Activated CD4-positive, alpha-beta T cell treated with anti-CD3 and anti-CD28 coated beads, Interleukin-2, amount 10 ng/mL, durations not matched to agents 7 days and 5 days (primary cell): ENCODE results near the gene TXNDC11. TPM values are rescaled to one million over a fixed set of nuclear protein-coding genes. Genes with fewer than 3 reads are reported as not detected.
"Not testable (repeated sequence)": the region's sequence is repeated elsewhere in the genome, so short reads cannot be mapped to it uniquely, and the experiment has no call there.

ENCODE experiments used
- CTCF ChIA-PET: fragments of 350-600 bp; sonication (Branson Sonifier 250); formaldehyde crosslinking; loops from one replicate; lab custom pipeline; 2021; ENCODE audit warnings: antibody characterized with exemption; lab: Charles Lee
- POLR2A ChIA-PET: fragments of 350-600 bp; sonication (Branson Sonifier 250); formaldehyde crosslinking; loops from one replicate; lab custom pipeline; 2021; ENCODE audit warnings: antibody characterized with exemption; lab: Charles Lee
- DNase-seq: peaks from one replicate; pipeline ENCODE4 v3.0.0-alpha.2; 2020
- H3K27ac Mint-ChIP-seq: one replicate; pipeline ENCODE4 v1.8.0; 2021; ENCODE audit warnings: mild to moderate bottlenecking, moderate library complexity, mixed read lengths
- H3K27me3 Mint-ChIP-seq: one replicate; pipeline ENCODE4 v1.8.0; 2021; ENCODE audit warnings: mixed read lengths
- H3K36me3 Mint-ChIP-seq: one replicate; pipeline ENCODE4 v1.8.0; 2021; ENCODE audit warnings: low read depth, mixed read lengths
- H3K4me1 Mint-ChIP-seq: one replicate; pipeline ENCODE4 v1.8.0; 2021; ENCODE audit warnings: mixed read lengths
- H3K4me3 Mint-ChIP-seq: one replicate; pipeline ENCODE4 v1.8.0; 2021; ENCODE audit warnings: mild to moderate bottlenecking, moderate library complexity, mixed read lengths
- H3K9me3 Mint-ChIP-seq: one replicate; pipeline ENCODE4 v1.8.0; 2021; ENCODE audit warnings: mixed read lengths
- total RNA-seq, 2 experiments: library from RNA; stranded (reverse); gene quantifications; one replicate each; pipeline ENCODE4 v1.2.3, GENCODE V29; 2021

TXNDC11 gene, protein sequence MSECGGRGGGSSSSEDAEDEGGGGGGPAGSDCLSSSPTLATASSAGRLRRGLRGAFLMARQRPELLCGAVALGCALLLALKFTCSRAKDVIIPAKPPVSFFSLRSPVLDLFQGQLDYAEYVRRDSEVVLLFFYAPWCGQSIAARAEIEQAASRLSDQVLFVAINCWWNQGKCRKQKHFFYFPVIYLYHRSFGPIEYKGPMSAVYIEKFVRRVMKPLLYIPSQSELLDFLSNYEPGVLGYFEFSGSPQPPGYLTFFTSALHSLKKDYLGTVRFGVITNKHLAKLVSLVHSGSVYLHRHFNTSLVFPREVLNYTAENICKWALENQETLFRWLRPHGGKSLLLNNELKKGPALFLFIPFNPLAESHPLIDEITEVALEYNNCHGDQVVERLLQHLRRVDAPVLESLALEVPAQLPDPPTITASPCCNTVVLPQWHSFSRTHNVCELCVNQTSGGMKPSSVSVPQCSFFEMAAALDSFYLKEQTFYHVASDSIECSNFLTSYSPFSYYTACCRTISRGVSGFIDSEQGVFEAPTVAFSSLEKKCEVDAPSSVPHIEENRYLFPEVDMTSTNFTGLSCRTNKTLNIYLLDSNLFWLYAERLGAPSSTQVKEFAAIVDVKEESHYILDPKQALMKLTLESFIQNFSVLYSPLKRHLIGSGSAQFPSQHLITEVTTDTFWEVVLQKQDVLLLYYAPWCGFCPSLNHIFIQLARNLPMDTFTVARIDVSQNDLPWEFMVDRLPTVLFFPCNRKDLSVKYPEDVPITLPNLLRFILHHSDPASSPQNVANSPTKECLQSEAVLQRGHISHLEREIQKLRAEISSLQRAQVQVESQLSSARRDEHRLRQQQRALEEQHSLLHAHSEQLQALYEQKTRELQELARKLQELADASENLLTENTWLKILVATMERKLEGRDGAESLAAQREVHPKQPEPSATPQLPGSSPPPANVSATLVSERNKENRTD
- 10 to 100 TPM; 38.5 to 42.7 TPM for total RNA-seq

DNA sequence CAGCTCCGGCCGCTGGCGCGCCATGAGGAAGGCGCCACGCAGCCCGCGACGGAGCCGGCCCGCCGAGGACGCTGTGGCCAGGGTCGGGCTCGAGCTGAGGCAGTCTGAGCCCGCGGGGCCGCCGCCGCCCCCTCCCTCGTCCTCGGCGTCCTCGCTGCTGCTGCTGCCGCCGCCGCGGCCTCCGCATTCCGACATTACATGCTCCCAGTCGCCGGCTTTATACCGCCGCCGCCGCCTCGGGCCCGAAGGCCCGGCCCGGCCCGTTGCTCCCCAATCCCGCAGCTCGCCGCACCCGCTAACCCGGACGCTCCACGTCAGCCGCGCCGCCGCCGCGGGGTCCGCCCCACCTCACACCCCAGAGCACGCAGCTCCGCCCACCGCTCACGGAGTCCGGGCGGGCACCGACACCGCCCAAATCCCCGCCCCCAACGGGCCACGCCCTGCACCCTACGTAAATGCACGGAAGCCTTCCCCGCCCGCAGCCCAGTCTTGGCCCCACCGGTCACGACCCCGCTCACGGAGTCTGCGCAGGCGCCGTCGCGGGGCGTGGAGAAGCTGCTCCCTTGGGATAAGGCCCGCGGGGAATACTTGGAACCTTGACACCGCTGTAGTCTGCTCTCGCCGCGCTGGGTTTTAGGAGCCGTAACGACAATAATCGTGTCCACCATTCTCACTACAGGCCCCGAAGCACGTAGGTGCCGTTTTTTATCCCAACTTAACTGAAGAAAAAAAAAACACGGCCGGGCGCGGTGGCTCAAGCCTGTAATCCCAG lies at the start of gene TXNDC11:
Gene TXNDC11 (minus strand): TSS at position 322 of the 772 bp plus-strand sequence. CDS start 127 bp downstream, at position 195.
- Mint-ChIP-seq H3K36me3 (peaks cover 23% of the 10 kb centered on the region), H3K4me1 (peaks cover 51% of the 10 kb centered on the region), H3K4me3 (peak within 1 kb of the TSS; percentile 95), H3K27me3 (no peaks in the 10 kb centered on the region), H3K9me3 (no peaks in the 10 kb centered on the region), H3K27ac (peak within 1 kb of the TSS; percentile 97)
- POLR2A ChIA-PET = interaction anchor here (0.8 to 1.3 kb wide), 2 partner anchors 28 to 54 kb away, joined by 3 to 6 read pairs; partner anchors contain the start of gene ZC3H7A
- peak; percentile 99 for DNase-seq
- CTCF ChIA-PET = interaction anchor here (0.6 to 1.6 kb wide), 9 partner anchors 11 to 789 kb away, joined by 3 to 10 read pairs (median 5); partner anchors contain the start of gene ZC3H7A

DNA sequence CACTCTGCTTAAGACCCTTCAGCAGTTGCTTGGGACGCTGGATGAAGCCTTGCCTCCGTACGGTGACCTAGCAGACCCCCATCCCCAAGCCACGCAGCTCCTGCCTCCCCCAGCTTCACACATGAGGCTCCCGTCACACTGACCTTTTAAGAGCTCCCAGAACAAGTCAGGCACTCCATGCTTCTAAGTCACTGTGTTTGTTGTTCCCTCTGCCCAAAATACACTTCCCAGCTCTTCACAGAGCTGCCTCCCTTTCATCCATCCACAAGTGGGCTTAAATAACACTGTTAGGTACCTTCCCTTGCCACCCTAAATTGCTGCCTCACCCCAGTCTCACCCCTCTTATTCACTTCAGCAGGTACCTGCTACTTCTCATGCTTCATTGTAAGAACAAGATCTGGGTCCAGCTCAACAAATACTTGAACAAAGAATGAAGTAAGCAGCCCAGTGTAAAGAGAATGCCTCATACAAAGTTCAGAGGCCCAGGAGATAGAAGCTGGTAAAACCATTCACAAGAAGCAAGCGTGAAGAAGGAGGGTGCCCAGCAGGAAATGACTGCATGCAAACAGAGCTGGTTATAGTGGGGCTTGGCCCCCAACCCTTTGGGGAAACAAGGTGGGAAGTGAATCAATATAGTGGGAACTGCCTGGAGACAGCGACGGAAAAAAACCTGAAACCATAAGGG lies 48.6 kb upstream of the TXNDC11 start:
- peak overlapping the region; percentile 31 for H3K27ac Mint-ChIP-seq
- peaks cover 33% of the 10 kb centered on the region for H3K36me3 Mint-ChIP-seq
- no peaks in the 10 kb centered on the region for H3K9me3 Mint-ChIP-seq
- ChIA-PET CTCF (interaction anchor here (0.6 to 2.3 kb wide), 2 partner anchors 10 to 57 kb away, joined by 3 to 14 read pairs; no protein-coding TSS in a partner anchor), POLR2A (no interaction called here)
- DNase-seq = no peak
- no peaks in the 10 kb centered on the region for H3K27me3 Mint-ChIP-seq
- H3K4me3 Mint-ChIP-seq = no peak overlapping the region
- H3K4me1 Mint-ChIP-seq = peaks cover 80% of the 10 kb centered on the region

DNA sequence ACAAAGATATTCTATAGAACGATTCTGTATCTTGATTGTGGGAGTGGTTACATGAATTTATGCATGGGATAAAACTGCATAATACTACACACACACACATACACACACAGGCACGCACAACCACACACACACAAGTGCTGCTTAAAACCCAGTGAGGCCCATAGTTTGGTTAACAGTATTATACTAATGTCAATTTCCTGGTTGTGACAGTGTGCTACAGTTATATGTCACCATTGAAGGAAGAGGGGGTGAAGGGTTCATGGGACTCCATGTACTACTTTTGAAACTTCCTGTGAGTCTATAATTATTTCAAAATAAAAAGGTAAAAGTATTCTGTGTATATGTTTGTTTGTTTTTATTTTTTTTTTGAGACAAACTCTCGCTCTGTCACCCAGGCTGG lies 46.3 kb upstream of the TXNDC11 start:
- POLR2A ChIA-PET = no interaction called here
- H3K36me3 Mint-ChIP-seq = peaks cover 13% of the 10 kb centered on the region
- DNase-seq = no peak
- CTCF ChIA-PET = no interaction called here
- peaks cover 67% of the 10 kb centered on the region for H3K4me1 Mint-ChIP-seq
- no peak overlapping the region for H3K4me3 Mint-ChIP-seq
- H3K27me3 Mint-ChIP-seq = no peaks in the 10 kb centered on the region
- no peak overlapping the region for H3K27ac Mint-ChIP-seq
- H3K9me3 Mint-ChIP-seq = no peaks in the 10 kb centered on the region

DNA sequence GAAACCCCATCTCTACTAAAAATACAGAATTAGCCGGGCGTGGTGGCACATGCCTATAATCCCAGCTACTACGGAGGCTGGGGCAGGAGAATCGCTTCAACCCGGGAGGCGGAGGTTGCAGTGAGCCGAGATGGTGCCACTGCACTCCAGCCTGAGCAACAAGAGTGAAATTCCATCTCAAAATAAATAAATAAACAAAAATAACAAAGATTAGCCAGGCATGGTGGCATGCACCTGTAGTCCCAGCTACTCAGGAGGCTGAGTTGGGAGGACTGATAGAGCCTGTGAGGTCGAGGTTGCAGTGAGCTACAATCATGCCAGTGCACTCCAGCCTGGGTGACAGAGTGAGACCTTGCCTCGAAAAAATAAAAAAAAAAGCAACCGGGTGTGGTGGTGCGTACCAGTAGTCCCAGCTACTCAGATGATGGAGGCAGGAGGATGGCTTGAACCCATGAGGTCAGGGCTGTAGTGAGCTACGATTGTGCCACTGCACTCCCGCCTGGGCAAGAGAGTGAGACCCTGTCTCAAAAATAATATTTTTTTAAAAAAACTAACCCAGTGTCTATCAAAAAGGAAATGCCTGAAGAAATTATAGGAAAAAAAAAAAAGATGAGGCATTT lies 42.4 kb upstream of the TXNDC11 start:
- Mint-ChIP-seq H3K27ac (peak overlapping the region; percentile 87), H3K4me1 (peaks cover 69% of the 10 kb centered on the region)
- H3K4me3 Mint-ChIP-seq = not testable (repeated sequence)

DNA sequence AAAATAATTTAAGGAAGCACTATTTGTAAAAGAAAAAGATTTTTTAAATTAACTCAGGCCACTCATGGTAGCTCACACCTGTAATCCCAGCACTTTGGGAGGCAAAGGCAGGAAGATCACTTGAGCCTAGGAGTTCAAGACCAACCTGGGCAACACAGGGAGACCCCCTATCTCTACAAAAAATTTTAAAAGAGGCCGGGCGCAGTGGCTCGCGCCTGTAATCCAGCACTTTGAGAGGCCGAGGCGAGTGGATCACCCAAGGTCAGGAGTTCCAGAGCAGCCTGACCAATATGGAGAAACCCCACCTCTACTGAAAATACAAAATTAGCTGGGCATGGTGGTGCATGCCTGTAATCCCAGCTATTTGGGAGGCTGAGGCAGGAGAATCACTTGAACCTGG lies 41.7 kb upstream of the TXNDC11 start:
- H3K4me1 Mint-ChIP-seq = peaks cover 66% of the 10 kb centered on the region
- H3K36me3 Mint-ChIP-seq = peaks cover 20% of the 10 kb centered on the region
- DNase-seq, H3K9me3 Mint-ChIP-seq, POLR2A ChIA-PET, H3K27me3 Mint-ChIP-seq: not testable (repeated sequence)
- peak overlapping the region; percentile 84 for H3K27ac Mint-ChIP-seq
- H3K4me3 Mint-ChIP-seq = peak overlapping the region; percentile 29
- CTCF ChIA-PET = interaction anchor here (0.7 to 5.0 kb wide), 3 partner anchors 14 to 73 kb away, joined by 3 to 62 read pairs (median 3); partner anchors contain the start of gene ZC3H7A

More for the DNA sequence above, 42.4 kb upstream of the TXNDC11 start:
- CTCF ChIA-PET = interaction anchor here (0.6 to 5.0 kb wide), 2 partner anchors 13 to 222 kb away, joined by 4 to 62 read pairs; partner anchors contain the start of gene ZC3H7A
- DNase-seq, H3K9me3 Mint-ChIP-seq, POLR2A ChIA-PET, H3K27me3 Mint-ChIP-seq: not testable (repeated sequence)
- H3K36me3 Mint-ChIP-seq = peaks cover 17% of the 10 kb centered on the region

DNA sequence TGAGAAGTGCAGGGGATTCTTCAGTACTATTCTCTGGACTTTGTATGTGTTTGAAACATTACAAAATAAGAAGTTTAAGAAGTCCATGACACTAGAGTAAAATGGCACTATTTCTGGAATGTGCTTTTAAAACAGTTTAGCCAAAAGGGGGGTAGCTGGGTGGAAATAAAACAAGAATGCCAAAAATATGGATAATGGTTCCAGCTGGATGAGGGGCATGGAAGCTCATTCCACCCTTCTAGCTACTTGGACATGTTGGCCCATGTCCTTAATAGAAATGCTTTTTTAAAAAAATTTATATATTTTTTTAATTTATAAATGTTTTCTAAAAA lies 41.3 kb upstream of the TXNDC11 start:
- H3K27me3 Mint-ChIP-seq = no peaks in the 10 kb centered on the region
- H3K4me3 Mint-ChIP-seq = peak overlapping the region; percentile 74
- H3K36me3 Mint-ChIP-seq = peaks cover 20% of the 10 kb centered on the region
- CTCF ChIA-PET = interaction anchor here (0.7 to 5.0 kb wide), 3 partner anchors 14 to 73 kb away, joined by 3 to 62 read pairs (median 3); partner anchors contain the start of gene ZC3H7A
- peak overlapping the region; percentile 99 for H3K27ac Mint-ChIP-seq
- peaks cover 65% of the 10 kb centered on the region for H3K4me1 Mint-ChIP-seq
- H3K9me3 Mint-ChIP-seq = no peaks in the 10 kb centered on the region
- POLR2A ChIA-PET = no interaction called here
- DNase-seq = no peak

DNA sequence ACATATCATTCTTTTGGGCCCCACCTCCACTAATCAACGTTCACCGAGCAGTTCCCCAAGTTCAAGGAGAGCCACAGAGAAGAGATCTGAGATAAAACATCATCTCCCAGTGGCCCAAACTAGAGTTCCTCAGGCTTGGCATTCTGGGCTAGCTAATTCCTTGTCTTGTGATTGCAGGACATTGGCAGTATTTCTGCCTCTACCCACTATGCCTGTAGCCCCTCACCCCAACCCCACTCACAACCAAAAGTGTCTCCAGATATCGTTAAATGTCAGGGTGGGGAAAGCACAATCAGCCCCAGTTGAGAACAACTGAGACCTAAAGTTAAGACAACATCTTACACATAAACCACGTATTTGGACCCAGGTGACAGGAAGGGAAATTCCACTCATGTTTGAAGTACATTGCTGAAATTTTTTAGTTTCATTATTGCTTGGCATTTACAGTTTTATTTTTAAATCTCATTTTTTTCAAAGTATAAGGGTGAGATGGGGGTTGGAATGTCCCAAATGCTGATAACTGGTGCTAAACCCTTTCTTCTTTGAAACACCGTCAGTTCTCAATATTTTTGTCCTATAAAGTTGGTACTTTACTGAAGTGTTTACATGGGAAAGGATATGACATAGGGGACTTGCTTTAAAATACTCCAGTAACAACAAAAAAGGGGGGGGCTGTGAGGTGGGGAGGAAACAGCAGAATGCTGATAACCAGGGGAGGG lies 40.8 kb upstream of the TXNDC11 start:
- CTCF ChIA-PET = interaction anchor here (0.6 to 5.0 kb wide), 5 partner anchors 11 to 32 kb away, joined by 3 to 62 read pairs (median 3); partner anchors contain the start of gene ZC3H7A
- no peaks in the 10 kb centered on the region for H3K27me3 Mint-ChIP-seq
- peak overlapping the region; percentile 74 for H3K4me3 Mint-ChIP-seq
- POLR2A ChIA-PET = no interaction called here
- H3K36me3 Mint-ChIP-seq = peaks cover 20% of the 10 kb centered on the region
- no peaks in the 10 kb centered on the region for H3K9me3 Mint-ChIP-seq
- H3K27ac Mint-ChIP-seq = peak overlapping the region; percentile 99
- H3K4me1 Mint-ChIP-seq = peaks cover 61% of the 10 kb centered on the region
- peak; percentile 66 for DNase-seq

DNA sequence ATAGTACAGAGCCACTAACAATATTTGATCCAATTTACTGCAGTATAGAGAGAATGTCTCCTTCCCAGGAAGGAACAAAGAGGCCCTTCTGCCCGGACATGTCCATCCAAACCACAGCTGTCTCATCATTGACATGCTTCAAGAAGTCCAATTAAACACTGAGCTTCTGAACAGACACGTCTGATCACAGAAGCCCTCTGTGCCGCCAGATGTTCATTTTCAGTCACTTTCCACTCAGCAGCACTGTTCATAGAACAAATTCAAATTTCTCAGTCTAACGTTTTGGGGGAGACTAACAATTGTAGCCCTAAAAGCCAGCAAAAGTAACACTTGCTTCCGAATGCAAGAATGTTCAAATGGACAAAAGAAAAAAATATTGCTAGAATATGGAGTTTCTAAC lies 39.1 kb upstream of the TXNDC11 start:
- ChIA-PET POLR2A (interaction anchor here (0.6 kb wide), 1 partner anchor 154 kb away, joined by 4 read pairs; no protein-coding TSS in a partner anchor), CTCF (interaction anchor here (2.6 to 2.7 kb wide), 2 partner anchors 10 to 15 kb away, joined by 14 to 18 read pairs; partner anchors contain the start of gene ZC3H7A)
- H3K4me1 Mint-ChIP-seq = peaks cover 46% of the 10 kb centered on the region
- H3K9me3 Mint-ChIP-seq = no peaks in the 10 kb centered on the region
- H3K27ac Mint-ChIP-seq = peak overlapping the region; percentile 99
- DNase-seq = no peak
- H3K27me3 Mint-ChIP-seq = no peaks in the 10 kb centered on the region
- H3K4me3 Mint-ChIP-seq = peak overlapping the region; percentile 17
- peaks cover 23% of the 10 kb centered on the region for H3K36me3 Mint-ChIP-seq

DNA sequence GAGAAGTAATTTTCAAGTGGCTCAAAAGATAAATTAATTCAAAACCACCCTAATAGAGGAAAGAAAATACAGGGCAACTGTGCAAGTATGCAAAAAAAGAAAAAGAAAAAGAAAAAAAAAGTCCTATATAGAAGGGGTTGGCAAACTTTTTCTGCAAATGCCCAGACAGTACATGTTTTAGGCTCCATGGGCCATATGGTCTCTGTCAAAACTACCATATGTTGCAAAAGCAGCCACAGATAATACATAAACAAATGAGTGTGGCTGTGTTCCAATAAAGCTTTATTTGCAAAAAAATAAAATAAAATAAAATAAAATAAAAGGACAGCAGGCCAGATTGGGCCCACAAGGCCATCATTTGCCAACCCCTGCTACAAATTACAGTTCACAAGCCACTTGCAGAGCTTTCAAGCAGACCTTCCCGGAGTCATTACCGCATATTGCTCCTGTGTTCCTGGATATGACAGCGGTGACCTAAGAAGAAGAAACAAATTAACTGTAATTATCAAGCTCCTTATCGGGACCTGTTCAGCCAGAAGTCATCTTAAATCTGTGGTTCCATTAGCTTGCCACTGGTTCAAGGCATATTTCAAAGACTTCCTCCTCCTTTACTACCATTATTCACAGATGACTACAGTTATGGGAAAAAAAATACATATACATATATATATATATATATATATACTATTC lies 38.5 kb upstream of the TXNDC11 start:
- H3K4me3 Mint-ChIP-seq = no peak overlapping the region
- H3K9me3 Mint-ChIP-seq = no peaks in the 10 kb centered on the region
- peaks cover 39% of the 10 kb centered on the region for H3K4me1 Mint-ChIP-seq
- H3K27me3 Mint-ChIP-seq = no peaks in the 10 kb centered on the region
- POLR2A ChIA-PET = no interaction called here
- CTCF ChIA-PET = interaction anchor here (0.7 to 2.7 kb wide), 3 partner anchors 10 to 16 kb away, joined by 3 to 18 read pairs (median 14); partner anchors contain the start of gene ZC3H7A
- H3K36me3 Mint-ChIP-seq = peaks cover 23% of the 10 kb centered on the region
- no peak for DNase-seq
- H3K27ac Mint-ChIP-seq = peak overlapping the region; percentile 50

DNA sequence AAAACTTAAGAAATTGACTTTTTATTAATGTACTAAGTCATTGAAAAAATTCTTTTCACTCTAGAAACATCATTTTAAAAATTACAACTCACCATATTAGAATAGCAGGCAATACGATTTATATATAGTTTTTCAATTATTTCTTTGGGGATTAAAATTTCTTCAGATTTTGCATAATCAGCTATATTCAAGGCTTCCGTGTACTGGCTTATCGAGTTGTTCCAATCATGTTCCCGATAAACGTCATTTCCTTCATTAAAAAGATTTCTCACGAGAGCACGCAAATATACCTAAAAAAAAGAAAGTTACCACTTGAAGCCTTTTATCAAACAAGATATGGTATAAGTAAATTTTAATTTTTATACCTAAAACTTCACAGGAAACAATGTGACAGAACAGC lies 36.4 kb upstream of the TXNDC11 start:
- POLR2A ChIA-PET = no interaction called here
- Mint-ChIP-seq H3K27ac (no peak overlapping the region), H3K36me3 (peaks cover 33% of the 10 kb centered on the region)

More for the DNA sequence above, 36.4 kb upstream of the TXNDC11 start:
- no peaks in the 10 kb centered on the region for H3K27me3 Mint-ChIP-seq
- H3K4me1 Mint-ChIP-seq = peaks cover 36% of the 10 kb centered on the region
- H3K4me3 Mint-ChIP-seq = no peak overlapping the region
- DNase-seq = no peak
- H3K9me3 Mint-ChIP-seq = no peaks in the 10 kb centered on the region
- CTCF ChIA-PET = interaction anchor here (1.9 kb wide), 1 partner anchor 18 kb away, joined by 6 read pairs; the partner anchor contains the start of gene ZC3H7A
